Measurements from ENCODE around the gene MSL1. TPM values are rescaled to one million over a fixed set of nuclear protein-coding genes. Genes with fewer than 3 reads are reported as not detected.
A peak's percentile ranks its signal among the peaks of the same experiment; 100 is the strongest.

The MSL1 gene
- total and polyA plus RNA-seq, 10 donors, result 52.6 to 154 (median 120) TPM

DNA sequence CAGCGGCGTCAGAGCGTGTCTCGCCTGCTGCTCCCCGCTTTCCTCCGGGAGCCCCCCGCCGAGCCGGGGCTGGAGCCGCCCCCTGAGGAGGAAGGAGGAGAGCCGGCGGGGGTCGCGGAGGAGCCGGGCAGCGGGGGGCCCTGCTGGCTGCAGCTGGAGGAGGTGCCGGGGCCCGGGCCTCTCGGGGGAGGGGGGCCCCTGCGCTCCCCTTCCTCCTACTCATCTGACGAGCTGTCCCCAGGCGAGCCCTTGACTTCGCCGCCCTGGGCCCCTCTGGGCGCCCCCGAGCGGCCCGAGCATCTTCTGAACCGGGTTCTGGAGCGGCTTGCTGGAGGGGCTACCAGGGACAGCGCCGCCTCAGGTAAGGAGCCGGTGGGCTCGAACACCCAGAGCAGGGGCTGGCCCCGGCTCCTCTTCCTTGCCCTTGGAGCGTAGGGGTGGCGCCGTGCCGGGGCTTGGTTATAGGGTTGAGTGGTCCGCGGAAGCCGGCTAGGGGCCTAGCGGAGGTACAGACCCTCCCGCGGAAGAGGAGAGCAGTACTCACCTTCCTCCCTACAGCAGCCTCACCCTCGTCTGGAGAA is 56.3 kb downstream of the MSL1 start:
- WGBS, 5 donors, result 19 to 56% (median 48%) methylated on average over 12 to 46 of the region's 46 CpGs
- H3K36me3 ChIP-seq, result peaks cover 0 to 51% (median 16%) of the 10 kb centered on the region in 6 donors
- DNase-seq, result no peak
- intact Hi-C loops (cut with DNase I; ENCODE audit: low total_unique reads), result no loop called here
- peak overlapping the region in 7 of 8 donors; percentile 31 to 72 (median 51) for H3K4me3 ChIP-seq
- TF ChIP-seq POLR2A (IDR thresholded peaks at IDR 0.05) (no peak), POLR2AphosphoS5 (IDR thresholded peaks at IDR 0.05) (peak in 1 of 3 donors; percentile 7)
- H3K9me3 ChIP-seq, result no peaks in the 10 kb centered on the region
- H3K4me1 ChIP-seq, result peaks cover 4 to 24% (median 20%) of the 10 kb centered on the region in 6 donors
- H3K27ac ChIP-seq, result no peak overlapping the region
- H3K27me3 ChIP-seq (replicated peaks in 1 of 7), result peaks cover 0 to 15% (median 6%) of the 10 kb centered on the region in 7 donors

DNA sequence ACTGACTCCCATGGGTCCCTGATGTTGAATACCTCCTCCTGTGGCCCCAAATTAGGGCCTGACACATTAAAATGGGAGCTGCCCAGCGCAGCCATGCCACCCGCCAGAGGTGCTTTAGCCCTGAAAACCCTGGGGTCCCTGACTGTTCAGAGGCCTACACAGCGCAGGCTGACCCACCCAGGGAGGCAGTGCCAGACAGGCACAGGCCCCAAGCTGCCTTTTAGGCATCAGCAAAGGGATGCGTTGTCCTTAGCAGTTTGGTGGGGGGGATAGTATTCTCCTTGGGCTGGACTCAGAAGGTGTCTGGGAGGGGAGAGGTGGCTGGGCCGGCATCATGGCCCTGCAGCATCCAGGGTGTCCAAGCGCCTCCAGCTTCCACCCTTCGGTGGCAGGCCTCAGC is 56.9 kb downstream of the MSL1 start:
- peaks cover 0 to 15% (median 6%) of the 10 kb centered on the region in 7 donors for H3K27me3 ChIP-seq (replicated peaks in 1 of 7)
- intact Hi-C loops (cut with DNase I; ENCODE audit: low total_unique reads), result no loop called here
- no peak for DNase-seq
- H3K27ac ChIP-seq, result no peak overlapping the region
- H3K9me3 ChIP-seq, result no peaks in the 10 kb centered on the region
- peaks cover 4 to 24% (median 20%) of the 10 kb centered on the region in 6 donors for H3K4me1 ChIP-seq
- H3K4me3 ChIP-seq, result no peak overlapping the region
- no peak for TF ChIP-seq POLR2A (IDR thresholded peaks at IDR 0.05)
- no peak for TF ChIP-seq POLR2AphosphoS5 (IDR thresholded peaks at IDR 0.05)
- TF ChIP-seq, protein P1, sequence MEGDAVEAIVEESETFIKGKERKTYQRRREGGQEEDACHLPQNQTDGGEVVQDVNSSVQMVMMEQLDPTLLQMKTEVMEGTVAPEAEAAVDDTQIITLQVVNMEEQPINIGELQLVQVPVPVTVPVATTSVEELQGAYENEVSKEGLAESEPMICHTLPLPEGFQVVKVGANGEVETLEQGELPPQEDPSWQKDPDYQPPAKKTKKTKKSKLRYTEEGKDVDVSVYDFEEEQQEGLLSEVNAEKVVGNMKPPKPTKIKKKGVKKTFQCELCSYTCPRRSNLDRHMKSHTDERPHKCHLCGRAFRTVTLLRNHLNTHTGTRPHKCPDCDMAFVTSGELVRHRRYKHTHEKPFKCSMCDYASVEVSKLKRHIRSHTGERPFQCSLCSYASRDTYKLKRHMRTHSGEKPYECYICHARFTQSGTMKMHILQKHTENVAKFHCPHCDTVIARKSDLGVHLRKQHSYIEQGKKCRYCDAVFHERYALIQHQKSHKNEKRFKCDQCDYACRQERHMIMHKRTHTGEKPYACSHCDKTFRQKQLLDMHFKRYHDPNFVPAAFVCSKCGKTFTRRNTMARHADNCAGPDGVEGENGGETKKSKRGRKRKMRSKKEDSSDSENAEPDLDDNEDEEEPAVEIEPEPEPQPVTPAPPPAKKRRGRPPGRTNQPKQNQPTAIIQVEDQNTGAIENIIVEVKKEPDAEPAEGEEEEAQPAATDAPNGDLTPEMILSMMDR (IDR thresholded peaks at IDR 0.05 in 8 of 11, conservative IDR thresholded peaks at IDR 0.05 in 3 of 11), result no peak
- H3K36me3 ChIP-seq, result peaks cover 0 to 46% (median 14%) of the 10 kb centered on the region in 6 donors
- WGBS, 5 donors, result 90 to 99% (median 96%) methylated on average over 7 of the region's 7 CpGs

DNA sequence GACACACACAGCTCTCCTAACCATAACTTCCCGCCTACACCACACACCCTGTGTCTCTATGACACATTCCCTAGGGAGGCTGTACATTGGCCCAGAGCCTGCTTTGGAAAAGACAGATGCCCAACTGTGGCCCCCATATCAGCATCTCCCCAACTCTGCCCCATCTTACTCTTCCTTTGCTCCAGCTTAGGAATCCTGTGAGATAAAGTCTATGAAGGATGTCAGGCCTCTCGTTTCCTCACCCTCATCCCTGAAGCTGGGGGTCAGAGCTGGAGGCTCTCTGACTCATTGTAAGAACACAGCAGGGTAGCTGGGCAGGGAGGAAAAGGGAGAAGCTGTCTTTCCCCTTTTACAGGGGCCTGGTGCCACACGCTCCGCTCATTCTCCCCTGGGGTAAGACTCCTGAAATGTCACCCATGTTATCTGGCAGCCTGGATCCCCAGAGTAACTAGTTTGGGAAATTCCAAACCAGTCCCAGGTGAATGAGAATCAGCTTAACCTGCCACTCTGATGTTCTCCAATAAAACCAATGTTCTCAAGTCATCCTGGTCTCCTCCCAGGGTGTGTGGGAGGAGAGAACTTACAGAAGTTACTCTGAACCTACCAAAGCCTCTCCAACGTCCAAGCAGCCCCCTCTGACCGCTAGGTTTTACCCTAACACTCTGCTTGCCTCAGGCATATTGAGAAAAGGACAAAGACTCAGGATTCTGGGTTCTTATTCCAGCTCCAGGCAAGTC is 58.3 kb downstream of the MSL1 start:
- no peak overlapping the region for H3K27ac ChIP-seq
- H3K27me3 ChIP-seq (replicated peaks in 1 of 7), result peaks cover 0 to 15% (median 6%) of the 10 kb centered on the region in 7 donors
- 74 to 87% (median 82%) methylated on average over 6 of the region's 6 CpGs for WGBS, 5 donors
- H3K9me3 ChIP-seq, result no peaks in the 10 kb centered on the region
- H3K4me3 ChIP-seq, result no peak overlapping the region
- TF ChIP-seq POLR2AphosphoS5 (IDR thresholded peaks at IDR 0.05) (no peak), POLR2A (IDR thresholded peaks at IDR 0.05) (no peak)
- TF ChIP-seq, protein P1 (IDR thresholded peaks at IDR 0.05 in 8 of 11, conservative IDR thresholded peaks at IDR 0.05 in 3 of 11), result no peak
- intact Hi-C loops (cut with DNase I; ENCODE audit: low total_unique reads), result no loop called here
- peaks cover 4 to 24% (median 20%) of the 10 kb centered on the region in 6 donors for H3K4me1 ChIP-seq
- H3K36me3 ChIP-seq, result peaks cover 0 to 32% (median 4%) of the 10 kb centered on the region in 6 donors
- DNase-seq, result no peak

DNA sequence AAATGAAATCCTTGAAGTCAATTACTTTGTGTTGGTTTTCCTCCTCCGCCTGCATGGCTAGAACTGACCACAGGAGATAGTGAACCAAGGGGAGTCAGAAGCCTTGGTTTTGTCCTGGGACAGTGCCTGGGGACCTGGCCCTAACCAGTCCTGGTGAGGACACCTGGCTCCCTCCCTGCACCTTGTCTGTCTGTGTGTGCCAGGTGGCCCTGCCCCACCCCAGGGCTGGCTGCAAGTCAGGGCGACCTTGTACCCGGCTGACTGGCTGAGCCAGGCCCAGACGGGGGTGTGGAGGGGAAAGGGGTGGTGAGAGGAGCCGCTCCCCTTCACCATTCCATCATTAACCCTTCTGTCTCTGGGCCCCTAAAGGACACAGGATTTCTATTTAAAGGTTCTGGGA is 58.9 kb downstream of the MSL1 start:
- Histone ChIP-seq H3K4me3 (no peak overlapping the region), H3K27me3 (replicated peaks in 1 of 7) (peaks cover 0 to 15% (median 6%) of the 10 kb centered on the region in 7 donors), H3K36me3 (peaks cover 0 to 26% (median 3%) of the 10 kb centered on the region in 6 donors), H3K27ac (no peak overlapping the region), H3K4me1 (peaks cover 4 to 24% (median 20%) of the 10 kb centered on the region in 6 donors), H3K9me3 (no peaks in the 10 kb centered on the region)
- intact Hi-C loops (cut with DNase I; ENCODE audit: low total_unique reads), result no loop called here
- no peak for DNase-seq
- 76 to 84% (median 79%) methylated on average over 3 to 5 of the region's 5 CpGs for WGBS, 5 donors
- TF ChIP-seq, protein P1 (IDR thresholded peaks at IDR 0.05 in 8 of 11, conservative IDR thresholded peaks at IDR 0.05 in 3 of 11), result no peak
- no peak for TF ChIP-seq POLR2A (IDR thresholded peaks at IDR 0.05)
- TF ChIP-seq POLR2AphosphoS5 (IDR thresholded peaks at IDR 0.05), result no peak
